NCI-H345 treated with DMSO at 0.1 percent for 48 hours (cell line): ENCODE data around the gene CFAP221.

Experiments used
- DNase-seq: peaks from one replicate; lab custom pipeline; 2025; ENCODE audit not compliant: unreplicated experiment; lab: John Stamatoyannopoulos, UW

The CFAP221 gene

DNA sequence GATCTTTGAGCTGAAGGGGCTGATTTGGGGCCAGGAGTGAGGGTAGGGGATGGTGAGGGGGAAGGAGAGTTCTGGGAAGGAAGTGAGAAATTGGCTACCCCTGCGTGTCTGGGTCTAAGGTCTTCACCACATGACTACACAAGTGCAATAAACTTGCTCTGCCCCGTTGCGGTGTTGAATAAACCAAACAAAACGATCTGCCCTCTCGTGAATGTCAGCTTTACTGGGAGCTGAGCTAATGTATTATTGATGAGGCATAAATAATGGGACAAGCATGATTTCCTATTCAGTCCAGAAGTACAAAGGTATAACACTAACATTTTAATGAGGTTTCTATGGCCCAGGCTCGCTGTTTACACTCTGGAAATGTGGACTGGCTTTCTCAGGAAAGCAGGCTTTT is 8.0 kb upstream of the CFAP221 start:
- DNase-seq = no peak

DNA sequence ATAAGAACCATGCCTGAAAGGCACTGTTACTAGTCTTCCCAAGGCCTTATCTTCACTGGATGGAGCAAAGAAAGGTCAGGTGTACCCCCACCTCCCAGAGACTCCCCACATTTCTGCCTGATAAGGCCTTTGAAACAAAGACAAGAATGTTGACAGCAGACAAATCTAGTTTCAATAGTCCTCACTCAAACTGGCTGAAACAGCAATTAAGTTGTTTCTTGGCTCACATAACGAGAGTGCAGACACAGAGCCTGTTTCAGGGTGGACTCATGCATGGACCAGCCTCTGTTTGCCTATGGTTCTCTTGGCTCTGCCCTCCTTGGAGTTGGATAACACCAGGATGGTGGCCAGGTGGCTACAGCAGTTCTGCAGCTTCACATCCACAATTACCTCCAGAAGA is 7.5 kb upstream of the CFAP221 start:
- DNase-seq = no peak

DNA sequence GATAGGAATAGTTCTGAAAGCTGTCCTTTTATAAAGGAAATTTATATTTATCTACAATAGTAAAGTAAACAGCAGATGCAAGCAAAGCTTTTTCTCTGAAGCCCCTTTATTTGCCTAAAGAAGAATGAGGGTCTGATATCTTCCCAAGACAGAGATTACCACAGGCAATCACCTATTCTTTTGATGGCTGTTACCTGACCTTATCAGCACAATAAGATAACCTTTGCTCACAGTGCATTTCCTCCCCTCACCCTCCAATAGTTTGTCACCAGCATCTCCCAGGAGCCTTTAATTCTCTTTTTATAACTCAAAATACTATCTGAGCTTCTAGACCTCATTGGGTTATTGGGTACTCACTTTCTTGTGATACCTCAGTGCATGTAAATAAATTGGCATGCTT is 6.5 kb upstream of the CFAP221 start:
- DNase-seq = no peak

DNA sequence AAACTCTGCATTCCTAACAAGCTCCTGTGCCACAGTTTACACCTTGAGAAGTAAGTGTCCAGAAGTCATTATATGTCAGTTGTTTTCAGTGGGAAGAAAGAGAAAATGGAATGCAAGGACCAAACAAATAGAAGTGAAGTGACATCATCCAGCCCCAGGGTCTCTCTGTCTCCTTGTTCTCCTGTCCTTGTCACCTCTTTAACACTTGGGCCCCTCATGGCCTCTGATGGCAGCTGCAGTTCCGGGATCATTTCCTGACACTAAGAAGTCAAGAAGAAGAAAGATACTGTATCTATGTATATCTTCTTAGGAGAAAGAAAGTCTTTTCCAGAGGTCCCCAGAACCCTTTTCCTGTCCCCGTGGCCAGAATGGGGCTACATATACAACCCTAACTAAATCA is 2.8 kb upstream of the CFAP221 start:
- DNase-seq = no peak

DNA sequence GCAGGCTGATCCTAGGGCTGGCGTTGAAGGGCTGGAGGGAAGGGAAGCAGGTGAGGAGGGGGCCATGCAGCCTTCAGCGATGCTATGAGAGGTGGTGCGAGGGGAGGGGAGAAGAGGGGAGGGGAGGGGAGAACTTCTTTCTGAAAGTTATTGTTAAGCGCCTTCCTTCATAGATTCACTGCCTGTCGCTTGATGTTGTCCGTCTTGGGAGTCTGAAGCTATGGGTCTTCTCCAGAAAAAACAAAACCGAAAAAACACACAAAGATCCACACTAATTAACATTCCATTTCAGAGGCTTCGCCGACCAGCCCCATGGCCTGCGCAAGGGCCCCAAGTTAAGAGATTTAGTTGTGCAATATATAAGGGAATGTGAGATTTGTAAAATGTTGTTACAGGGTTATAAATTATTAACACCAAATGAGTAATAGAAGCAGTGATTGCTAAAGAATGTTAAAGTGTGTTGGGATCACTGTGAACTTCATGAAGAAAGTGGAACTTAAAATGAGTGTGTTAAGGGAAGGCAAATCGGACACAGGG is 758 bp downstream of the CFAP221 start:
- no peak for DNase-seq

DNA sequence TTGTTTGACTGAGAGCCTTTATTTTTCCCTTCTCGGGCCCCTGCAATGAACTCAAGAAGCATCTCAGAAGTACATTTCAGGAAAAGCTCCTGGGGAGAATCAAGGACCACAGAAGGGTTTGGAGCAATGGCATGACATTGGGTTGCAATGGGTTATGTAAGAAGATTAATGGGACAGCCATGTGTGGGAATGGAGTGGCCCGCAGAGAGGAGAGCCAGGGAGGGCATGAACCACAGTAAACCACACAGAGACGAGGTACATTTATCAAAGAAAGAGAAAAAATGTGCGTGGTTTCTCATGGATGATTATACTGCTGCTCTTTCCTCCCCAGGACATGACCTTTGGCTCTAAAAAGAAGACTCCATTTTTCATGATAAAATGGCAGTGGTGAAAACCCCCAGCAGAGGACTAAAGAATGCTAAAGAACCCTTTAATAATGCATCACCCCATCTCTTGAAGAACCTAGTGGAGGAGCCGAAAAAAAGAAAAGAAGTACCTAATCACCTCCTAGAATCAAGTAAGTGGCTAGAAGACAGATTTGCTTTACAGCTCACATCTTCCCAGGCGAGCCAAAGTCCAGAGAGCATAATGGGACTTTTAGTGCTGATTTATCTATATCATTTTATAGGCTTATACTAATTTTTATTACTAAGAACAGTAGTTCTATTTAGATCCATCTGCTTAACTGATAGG is 1.7 kb downstream of the CFAP221 start:
- no peak for DNase-seq

DNA sequence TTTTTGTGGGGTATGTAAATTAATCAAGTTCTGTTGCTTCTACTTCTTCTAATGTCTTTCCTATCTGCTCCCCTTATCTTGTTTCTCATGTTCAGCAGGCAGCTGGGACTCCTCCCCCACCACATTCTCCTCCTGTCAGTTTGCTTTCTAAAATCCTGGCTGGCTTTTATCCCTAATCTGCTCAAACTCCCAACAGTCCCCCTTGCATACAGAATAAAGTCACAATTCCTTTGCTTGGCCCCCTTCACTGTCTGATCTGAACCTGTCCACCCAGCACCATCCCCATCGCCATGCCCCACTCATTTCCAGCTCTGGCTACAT is 2.2 kb downstream of the CFAP221 start:
- DNase-seq = no peak

DNA sequence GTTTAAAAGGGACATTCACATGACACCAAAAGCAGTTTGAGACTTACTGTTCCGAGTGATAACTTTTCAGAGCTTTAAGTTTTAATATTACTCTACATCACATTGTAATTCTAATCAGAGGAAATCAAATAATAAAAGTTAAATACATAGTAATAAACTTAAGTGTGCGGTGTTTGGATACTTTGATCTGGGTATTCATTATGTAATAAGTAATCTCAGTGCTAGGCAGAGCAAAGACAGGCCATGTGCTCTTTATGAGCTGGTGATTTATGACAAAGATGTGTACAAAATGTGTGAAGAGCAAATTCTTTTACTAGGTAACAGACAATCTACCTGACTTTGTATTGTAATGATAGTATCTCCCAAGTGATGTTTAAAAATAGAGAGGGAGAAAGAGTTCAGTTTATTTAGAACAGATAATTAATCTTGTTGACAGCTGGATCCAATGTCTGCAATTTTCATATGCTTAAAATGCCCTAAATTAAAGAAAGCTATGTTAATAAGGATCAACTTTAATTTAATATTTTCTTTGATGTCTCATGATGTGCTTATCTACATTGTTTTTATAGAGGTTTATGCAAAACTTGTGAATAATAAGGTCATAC is 4.4 kb downstream of the CFAP221 start:
- no peak for DNase-seq

DNA sequence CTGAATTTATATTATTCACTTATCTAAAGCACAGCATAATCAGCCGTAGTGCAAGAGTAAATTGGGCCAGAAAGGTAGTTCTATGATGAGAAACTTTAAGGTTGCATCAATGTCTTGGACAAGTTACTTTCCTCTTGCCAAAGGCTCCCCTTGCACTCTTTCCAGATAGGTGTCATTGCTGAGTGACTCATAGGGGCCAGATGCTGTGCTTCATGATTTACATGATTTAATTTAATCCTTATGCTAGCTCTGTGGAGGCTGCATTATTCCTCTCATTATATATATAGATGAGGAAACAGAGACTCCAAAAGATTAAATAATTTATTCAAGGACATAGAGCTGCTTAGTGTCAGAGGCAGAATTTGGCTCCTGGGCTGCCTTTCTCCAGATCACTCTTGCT is 5.0 kb downstream of the CFAP221 start:
- DNase-seq = no peak

DNA sequence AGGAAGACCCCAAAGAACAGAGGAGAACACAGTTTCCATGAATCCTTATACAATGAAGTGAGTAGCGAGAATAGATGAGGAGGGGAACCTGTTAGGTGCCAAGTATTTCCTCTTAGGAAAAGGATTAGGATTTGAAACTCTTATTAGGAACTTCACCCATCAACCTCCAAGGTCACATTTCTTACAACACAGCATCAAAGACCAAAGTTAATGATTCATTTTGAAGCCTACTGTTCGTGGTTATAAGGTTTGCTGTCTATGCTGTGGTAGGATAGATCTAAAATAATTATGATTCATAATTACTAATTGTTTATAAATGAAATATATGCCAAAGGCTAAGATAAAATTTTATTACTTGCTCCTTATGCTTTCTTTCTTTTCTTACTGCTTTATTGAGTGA is 6.1 kb downstream of the CFAP221 start:
- DNase-seq = no peak

DNA sequence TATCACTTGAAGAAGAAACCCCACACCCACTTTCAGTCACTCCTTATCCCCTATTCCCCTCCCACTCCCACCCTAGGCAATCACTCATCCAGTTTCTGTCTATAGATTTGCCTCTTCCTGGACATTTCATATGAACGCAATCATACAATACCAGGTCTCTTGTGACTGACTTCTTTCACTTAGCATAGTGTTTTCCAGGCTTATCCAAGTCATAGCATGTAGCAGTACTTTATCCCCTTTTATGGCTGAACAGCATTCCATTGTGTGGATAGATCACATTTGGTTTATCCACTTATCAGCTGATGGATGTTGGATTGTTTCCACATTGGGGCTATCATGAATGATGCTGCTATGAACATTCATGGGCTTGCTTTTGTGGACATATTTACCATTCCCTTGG is 6.6 kb downstream of the CFAP221 start:
- DNase-seq = no peak

DNA sequence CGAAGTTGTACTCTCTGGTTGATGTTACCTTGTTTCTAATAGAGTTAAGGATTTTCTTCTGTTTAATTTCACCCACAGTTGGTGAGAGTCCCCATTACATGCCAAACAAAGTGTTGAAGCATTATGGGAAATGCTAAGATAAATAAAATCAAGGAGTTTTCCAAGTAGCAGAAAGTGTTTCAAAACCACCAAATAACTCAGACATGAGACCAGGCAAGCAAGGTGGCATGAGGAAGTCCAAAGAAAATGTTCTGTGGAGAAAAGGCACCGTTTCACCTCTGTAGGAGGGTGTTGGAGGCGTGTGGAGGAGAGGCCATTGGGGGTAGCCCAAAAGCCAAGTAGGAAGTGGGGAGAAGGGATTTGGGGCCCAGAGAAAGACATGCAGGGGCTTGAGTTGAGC is 8.7 kb downstream of the CFAP221 start:
- DNase-seq = no peak

DNA sequence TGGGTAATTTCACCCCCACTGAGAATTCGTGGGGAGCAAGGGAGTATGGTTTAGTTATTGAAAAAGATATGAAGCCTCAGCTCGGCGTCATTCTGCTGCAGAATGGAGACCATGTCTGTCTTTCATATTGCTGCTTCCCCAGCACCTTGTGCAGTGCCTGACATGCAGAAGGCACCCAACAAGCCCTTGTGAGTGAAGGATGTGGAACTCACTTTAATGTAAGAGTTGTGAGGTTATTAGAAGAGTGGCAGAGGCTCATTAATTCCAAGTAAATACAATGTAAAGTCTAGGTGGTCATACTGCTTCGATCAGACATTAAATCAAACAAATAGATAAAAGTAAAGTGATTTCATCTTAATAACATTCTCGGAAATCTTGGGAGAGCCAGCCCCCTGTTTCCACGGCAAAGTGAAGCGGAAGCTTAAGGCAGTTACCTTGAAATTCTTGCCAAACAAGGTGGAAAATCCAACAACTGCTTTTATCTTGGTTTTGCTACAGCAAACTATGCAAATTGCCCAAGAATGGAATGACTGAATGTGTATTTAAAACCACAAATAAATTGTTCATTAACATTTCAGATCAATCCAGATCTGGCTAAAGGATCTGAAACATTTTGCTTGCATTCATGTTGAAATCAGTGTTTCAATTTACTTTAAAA is 9.6 kb downstream of the CFAP221 start:
- no peak for DNase-seq

DNA sequence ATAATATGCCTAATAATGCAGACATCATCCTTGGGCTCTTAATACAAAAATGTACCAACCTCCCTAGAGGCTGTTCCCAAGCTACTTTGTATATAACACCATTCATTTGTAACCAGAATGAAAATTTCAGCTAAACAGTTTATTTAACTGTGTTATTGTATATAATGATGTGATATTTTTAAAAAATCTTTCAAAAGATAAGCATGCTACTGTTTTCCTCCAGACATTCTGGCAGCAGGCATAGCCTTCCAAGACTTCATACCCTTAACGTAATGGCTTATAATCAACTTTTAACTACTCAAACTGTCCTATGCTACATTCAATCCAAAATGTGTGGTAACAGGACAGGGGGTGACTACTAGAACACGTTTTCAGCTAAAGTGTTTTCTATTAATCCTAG is 21.2 kb downstream of the CFAP221 start:
- DNase-seq = no peak

DNA sequence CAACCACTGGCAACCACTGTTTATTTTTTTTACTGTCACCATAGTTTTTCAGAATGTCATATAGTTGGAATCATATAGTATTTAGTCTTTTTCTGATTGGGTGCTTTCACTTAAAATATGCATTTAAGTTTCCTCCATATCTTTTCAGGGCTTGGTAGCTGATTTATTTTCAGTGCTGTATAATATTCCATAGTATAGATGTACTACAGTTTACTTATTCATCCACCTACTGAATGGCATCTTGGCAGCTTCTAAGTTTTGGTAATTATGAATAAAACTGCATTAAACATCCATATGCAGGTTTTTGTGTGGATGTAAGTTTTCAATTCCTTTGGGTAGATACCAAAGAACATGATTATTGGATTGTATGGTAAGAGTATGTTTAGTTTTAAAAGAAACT is 23.0 kb downstream of the CFAP221 start:
- no peak for DNase-seq

DNA sequence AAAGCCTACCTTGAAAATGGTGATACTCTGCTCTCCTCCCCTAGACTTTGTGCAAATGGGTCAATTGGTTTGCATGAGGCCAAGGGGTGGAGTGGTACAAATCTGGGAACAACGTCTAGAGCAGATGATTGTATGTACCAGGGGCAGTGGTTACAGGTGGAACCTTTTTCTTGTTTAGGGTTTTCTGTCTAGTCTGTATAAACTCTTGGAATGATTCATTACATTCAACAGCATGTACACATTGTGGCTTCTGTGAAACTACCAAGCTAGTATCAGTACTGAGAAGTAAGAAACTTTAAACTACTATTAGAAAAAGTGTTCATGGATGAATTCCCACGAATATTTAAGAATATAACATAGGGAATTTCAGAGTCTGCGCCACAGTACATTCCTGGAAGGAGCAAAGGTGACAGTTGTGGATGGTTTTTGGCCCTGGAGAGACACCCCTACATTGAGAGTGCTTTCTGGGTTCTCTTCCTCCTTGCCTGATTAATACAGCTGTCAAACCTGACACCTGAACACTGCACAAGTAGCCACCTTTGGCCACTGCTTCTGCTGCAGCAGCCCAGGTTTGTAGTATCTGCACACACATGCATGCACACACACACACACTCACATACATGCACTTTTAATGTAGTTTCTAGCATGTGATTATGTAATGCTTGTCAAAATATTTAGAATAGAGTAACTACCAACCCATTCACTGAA is 30.0 kb downstream of the CFAP221 start:
- no peak for DNase-seq

DNA sequence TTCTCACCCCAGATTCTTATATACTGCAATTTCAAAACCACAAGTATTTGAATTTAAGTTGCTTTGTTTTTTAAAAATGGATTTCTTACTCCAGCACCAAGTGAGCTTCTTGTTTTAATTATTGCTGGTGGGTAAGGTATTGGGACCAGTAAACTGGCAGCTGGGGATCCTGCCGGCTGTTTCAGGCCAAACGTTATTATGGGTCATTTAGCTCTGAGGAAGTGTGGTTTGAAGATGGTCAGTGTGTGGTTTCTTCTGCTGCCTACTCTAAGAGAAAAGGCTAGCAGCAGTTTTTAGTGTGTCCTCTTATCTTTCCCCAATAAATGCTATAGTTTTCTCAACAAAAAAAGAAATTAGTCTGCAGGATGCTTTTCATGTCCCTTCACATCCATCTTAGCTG is 30.6 kb downstream of the CFAP221 start:
- no peak for DNase-seq

DNA sequence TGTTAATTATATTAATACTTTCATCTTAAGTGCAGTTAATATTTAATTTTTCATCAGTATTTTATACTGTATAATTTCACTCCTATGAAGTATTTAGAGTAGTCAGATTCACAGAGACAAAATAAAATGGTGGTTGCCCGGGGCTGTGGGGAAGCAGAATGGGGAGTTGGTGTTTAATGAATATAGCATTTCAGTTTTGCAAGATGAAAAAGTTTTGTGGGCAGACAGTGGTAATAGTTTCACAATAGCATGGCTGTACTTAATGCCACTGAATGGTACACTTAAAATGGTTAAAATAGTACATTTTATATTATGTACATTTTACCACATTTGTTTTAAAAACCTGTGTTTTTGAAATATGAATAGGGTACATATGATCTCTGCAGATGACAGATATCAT is 31.2 kb downstream of the CFAP221 start:
- no peak for DNase-seq

DNA sequence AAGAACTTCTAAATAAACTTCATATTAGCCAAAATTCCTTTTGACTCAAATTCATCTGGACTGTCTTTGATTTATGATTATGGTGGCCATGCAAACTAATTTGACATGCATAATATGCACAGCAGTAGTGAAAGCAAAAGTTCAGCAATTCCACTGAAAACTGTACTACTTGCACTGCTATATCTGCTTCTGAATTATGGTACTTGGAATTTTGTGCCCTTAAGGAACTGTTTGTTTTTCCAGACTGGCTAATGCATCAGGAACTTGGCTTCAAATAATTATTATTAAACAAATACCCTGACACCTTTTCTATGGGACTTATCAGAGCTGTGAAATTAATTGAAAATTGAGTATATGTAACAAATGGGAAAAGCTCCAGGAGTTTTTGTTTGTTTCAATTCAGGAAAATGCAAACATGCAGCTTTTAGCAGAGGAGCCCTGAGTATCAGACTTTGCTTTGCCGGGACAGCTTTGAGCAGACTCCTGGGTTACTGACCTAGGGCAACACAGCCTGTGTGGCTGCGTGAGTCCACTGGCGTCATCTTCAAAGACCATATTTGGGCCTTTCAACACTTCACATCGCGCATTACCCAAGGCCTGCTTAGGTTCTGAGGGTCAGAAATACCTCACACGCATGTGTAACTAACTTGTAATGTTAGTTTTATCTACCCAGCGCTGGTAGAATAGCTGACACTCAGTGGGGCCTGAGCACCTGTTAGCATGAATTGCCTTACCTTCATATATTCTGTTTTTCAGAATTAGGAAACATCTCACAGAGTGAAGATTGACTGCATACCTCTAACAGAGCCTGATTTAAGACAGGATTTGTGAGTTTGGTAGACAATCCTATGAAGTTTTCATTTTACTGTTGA is 35.4 kb downstream of the CFAP221 start:
- no peak for DNase-seq

DNA sequence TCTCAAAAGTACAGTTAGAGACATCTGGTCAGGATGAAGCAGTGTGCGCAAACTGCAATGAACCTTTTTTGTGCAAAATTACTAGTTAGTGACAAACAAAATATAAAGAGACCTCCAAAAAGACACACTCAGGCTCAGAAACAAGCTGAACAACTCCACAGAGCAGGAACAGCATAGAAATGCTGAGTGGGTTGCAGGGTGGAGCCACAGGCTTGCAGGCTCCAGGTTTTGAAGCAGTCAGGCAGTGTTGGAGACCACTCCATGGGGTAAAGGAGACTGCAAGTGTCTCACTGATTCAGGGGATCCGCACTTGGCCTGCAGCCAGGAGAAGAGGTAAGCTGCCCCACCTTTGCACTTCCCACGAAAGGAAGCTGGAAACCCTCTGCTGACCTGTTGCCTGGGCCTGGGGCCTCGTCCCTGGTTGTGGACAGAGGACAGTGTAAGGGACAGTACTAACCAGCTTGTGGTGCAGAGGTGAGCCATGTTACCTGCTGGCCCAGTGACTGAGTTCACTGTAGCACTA is 36.4 kb downstream of the CFAP221 start:
- DNase-seq = no peak

DNA sequence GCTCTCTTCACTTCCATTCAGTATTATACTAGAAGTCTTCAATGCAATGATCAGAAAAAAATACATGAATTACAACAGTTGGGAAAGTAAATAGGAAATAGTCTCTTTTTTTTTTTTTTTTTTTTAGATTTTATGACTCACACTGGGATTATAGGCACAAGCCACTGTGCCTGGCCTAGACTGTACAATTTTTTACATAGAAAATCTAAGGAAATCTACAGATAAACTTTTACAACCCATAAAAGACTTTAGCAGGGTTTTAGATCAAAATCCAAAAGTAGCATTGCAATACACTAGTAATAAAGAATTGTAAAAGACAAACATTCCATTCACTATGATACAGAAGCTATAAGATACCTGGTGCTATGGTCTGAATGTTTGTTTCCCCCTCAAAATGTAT is 39.0 kb downstream of the CFAP221 start:
- no peak for DNase-seq
